Endodermal cell (in vitro differentiated cells): ENCODE measurements around the gene KHK. TPM values are rescaled to one million over a fixed set of nuclear protein-coding genes. Genes with fewer than 3 reads are reported as not detected.
A peak's percentile ranks its signal among the peaks of the same experiment; 100 is the strongest.

Experiments
- DNase-seq: peaks from one replicate; pipeline ENCODE4 v3.0.0-alpha.2; 2017
- H3K27ac ChIP-seq: 2 replicates; pipeline ENCODE4 v1.5.1; 2013; ENCODE audit warnings: mild to moderate bottlenecking, low read depth, low read length, moderate library complexity
- H3K27me3 ChIP-seq: 2 replicates; pipeline ENCODE4 v1.6.1; 2013; ENCODE audit warnings: mild to moderate bottlenecking, low read length, moderate library complexity; ENCODE audit not compliant: insufficient read depth, control insufficient read depth, poor library complexity, severe bottlenecking
- H3K36me3 ChIP-seq: 2 replicates; pipeline ENCODE4 v1.7.0; 2013; ENCODE audit warnings: mild to moderate bottlenecking, low read length, moderate library complexity; ENCODE audit not compliant: control insufficient read depth, insufficient read depth
- H3K4me1 ChIP-seq: one replicate; pipeline ENCODE4 v1.7.0; 2013; ENCODE audit warnings: low read length; ENCODE audit not compliant: control insufficient read depth, insufficient read depth
- H3K4me3 ChIP-seq: 2 replicates; pipeline ENCODE4 v1.5.1; 2013; ENCODE audit warnings: mild to moderate bottlenecking, low read length, moderate library complexity
- H3K9ac ChIP-seq: 2 replicates; pipeline ENCODE4 v1.6.1; 2013; ENCODE audit warnings: mild to moderate bottlenecking, low read length, moderate library complexity; ENCODE audit not compliant: poor library complexity, severe bottlenecking; ENCODE audit errors: extremely low read depth
- H3K9me3 ChIP-seq: 2 replicates; pipeline ENCODE4 v1.6.1; 2013; ENCODE audit warnings: mild to moderate bottlenecking, low read length, moderate library complexity; ENCODE audit not compliant: control insufficient read depth
- H3K27ac Mint-ChIP-seq: 2 replicates; pipeline ENCODE4 v1.8.0; 2020; ENCODE audit warnings: mixed read lengths
- H3K27me3 Mint-ChIP-seq: 2 replicates; pipeline ENCODE4 v1.8.0; 2021; ENCODE audit warnings: mild to moderate bottlenecking, mixed read lengths; ENCODE audit not compliant: insufficient read depth
- H3K36me3 Mint-ChIP-seq: 2 replicates; pipeline ENCODE4 v1.8.0; 2020; ENCODE audit warnings: low read depth, mixed read lengths
- H3K4me1 Mint-ChIP-seq: 2 replicates; pipeline ENCODE4 v1.8.0; 2020; ENCODE audit warnings: mixed read lengths
- H3K4me3 Mint-ChIP-seq: 2 replicates; pipeline ENCODE4 v1.8.0; 2020; ENCODE audit warnings: mild to moderate bottlenecking, moderate library complexity, mixed read lengths
- H3K9me3 Mint-ChIP-seq: 2 replicates; pipeline ENCODE4 v1.8.0; 2020; ENCODE audit warnings: mild to moderate bottlenecking, mixed read lengths
- WGBS, 2 experiments: methylation state at CpG; one replicate each; pipeline versions ENCODE4 v1.1.5 to v1.1.7; 2013; ENCODE audit warnings: missing lambda C conversion rate in 2 of 2, mixed read lengths in 1 of 2; ENCODE audit not compliant: insufficient coverage in 1 of 2, insufficient read length in 1 of 2; 5-methylcytosine and 5-hydroxymethylcytosine counted together
- total RNA-seq, 2 donors: library from RNA; stranded (reverse); fragmentation: NEBNext Ultra II Directional in 1 of 2; extraction: Animal tissue kit (Norgen Biotek cat#: 25700) in 1 of 2; gene quantifications; 2 replicates in 1 of 2; 3 replicates in 1 of 2; pipeline ENCODE4 v1.2.1, GENCODE V29; 2021
- TF ChIP-seq, protein P1 (sequence below): fragments of 200-600 bp; sonication (generic); conservative IDR thresholded peaks from 2 replicates; pipeline ENCODE4 v1.5.0; 2021; ENCODE audit warnings: antibody characterized with exemption, mild to moderate bottlenecking

KHK gene
- total RNA-seq, 2 donors from 2014 or later, result 3.3 to 3.9 TPM

DNA sequence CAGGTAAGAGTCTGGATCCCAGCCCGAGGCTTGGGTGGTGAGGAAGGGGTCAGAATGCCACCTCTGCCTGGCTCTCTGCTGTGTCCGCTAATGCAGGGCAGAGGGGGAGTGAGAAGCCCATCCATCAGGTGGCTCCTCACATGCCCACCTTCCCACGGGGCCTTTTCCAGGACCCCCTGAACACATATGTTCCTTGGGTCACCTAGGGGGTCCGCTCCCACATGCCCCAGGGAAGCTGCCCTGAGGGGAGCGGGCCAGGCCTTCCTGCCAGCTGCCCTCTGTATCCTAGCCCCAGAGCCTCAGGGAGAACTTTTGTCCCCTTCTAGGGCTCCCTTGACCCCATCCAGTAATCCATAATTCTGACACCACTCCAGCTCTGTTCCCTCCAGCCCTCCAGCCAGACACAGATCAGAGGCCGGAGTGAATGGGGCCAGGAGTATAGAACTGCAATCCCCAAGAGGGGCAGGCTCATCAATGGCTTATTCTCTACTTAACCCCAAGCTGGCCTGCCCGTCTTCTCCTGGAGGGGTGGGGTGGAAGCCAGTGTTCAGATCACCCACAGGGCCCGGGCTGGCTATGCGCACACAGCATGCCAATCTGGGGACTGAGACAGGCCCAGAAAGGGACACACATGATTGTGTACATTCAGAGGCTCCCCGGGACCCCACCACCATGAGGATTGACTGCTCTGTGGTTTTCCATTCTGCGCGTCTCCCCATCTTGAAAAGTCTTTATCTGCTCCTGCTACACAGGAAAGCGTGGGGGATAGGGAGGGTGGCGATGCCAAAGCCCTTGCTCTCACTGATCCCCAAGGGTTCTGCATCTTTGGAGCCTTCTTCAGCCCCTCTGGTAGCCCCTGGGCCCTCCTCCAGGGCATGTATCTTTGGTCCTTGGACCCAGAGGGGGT lies 7.1 kb upstream of the KHK start:
- H3K4me3 Mint-ChIP-seq, result no peak overlapping the region
- H3K4me3 ChIP-seq, result no peak overlapping the region
- no peaks in the 10 kb centered on the region for H3K4me1 ChIP-seq
- H3K27me3 ChIP-seq, result no peaks in the 10 kb centered on the region
- H3K36me3 Mint-ChIP-seq, result no peaks in the 10 kb centered on the region
- peaks cover 7% of the 10 kb centered on the region for H3K27me3 Mint-ChIP-seq
- peak overlapping the region; percentile 64 for H3K27ac ChIP-seq
- no peak overlapping the region for H3K27ac Mint-ChIP-seq
- TF ChIP-seq, protein P1, sequence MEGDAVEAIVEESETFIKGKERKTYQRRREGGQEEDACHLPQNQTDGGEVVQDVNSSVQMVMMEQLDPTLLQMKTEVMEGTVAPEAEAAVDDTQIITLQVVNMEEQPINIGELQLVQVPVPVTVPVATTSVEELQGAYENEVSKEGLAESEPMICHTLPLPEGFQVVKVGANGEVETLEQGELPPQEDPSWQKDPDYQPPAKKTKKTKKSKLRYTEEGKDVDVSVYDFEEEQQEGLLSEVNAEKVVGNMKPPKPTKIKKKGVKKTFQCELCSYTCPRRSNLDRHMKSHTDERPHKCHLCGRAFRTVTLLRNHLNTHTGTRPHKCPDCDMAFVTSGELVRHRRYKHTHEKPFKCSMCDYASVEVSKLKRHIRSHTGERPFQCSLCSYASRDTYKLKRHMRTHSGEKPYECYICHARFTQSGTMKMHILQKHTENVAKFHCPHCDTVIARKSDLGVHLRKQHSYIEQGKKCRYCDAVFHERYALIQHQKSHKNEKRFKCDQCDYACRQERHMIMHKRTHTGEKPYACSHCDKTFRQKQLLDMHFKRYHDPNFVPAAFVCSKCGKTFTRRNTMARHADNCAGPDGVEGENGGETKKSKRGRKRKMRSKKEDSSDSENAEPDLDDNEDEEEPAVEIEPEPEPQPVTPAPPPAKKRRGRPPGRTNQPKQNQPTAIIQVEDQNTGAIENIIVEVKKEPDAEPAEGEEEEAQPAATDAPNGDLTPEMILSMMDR, result no peak
- no peaks in the 10 kb centered on the region for H3K9me3 Mint-ChIP-seq
- H3K9me3 ChIP-seq, result no peaks in the 10 kb centered on the region
- 91 to 92% methylated on average over 9 to 14 of the region's 14 CpGs for WGBS, 2 experiments
- no peak for DNase-seq
- peaks cover 10% of the 10 kb centered on the region for H3K4me1 Mint-ChIP-seq
- H3K9ac ChIP-seq, result no peak overlapping the region
- H3K36me3 ChIP-seq, result no peaks in the 10 kb centered on the region

DNA sequence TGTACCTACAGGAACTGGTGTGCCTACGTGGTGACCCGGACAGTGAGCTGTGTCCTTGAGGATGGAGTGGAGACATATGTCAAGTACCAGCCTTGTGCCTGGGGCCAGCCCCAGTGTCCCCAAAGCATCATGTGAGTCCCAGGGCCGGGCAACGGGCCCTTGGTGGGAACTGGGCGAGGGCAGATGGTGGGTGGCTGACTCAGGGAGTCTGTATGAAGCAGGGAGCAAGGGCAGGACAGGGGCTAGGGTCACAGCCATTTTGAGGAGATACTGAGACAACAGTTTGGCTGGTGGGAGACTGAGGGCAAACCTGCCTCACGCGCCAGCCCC lies 6.5 kb upstream of the KHK start:
- H3K36me3 Mint-ChIP-seq, result no peaks in the 10 kb centered on the region
- Histone ChIP-seq H3K4me1 (no peaks in the 10 kb centered on the region), H3K27me3 (no peaks in the 10 kb centered on the region), H3K4me3 (no peak overlapping the region), H3K9me3 (no peaks in the 10 kb centered on the region), H3K27ac (no peak overlapping the region), H3K36me3 (no peaks in the 10 kb centered on the region), H3K9ac (no peak overlapping the region)
- H3K9me3 Mint-ChIP-seq, result no peaks in the 10 kb centered on the region
- WGBS, 2 experiments, result 96 to 100% methylated on average over 7 of the region's 7 CpGs
- TF ChIP-seq, protein P1, result no peak
- H3K27ac Mint-ChIP-seq, result peak overlapping the region; percentile 13
- DNase-seq, result no peak
- H3K27me3 Mint-ChIP-seq, result peaks cover 7% of the 10 kb centered on the region
- no peak overlapping the region for H3K4me3 Mint-ChIP-seq
- peaks cover 10% of the 10 kb centered on the region for H3K4me1 Mint-ChIP-seq

DNA sequence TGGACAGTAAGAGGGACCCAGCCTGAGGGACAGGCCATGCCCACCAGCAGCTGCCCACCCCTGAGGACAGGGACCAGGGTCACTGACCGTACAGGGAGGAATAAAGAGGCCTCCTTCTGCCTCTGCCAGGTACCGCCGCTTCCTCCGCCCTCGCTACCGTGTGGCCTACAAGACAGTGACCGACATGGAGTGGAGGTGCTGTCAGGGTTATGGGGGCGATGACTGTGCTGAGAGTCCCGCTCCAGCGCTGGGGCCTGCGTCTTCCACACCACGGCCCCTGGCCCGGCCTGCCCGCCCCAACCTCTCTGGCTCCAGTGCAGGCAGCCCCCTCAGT lies 6.0 kb upstream of the KHK start:
- TF ChIP-seq, protein P1, result no peak
- no peak for DNase-seq
- Histone ChIP-seq H3K36me3 (no peaks in the 10 kb centered on the region), H3K4me1 (no peaks in the 10 kb centered on the region), H3K27ac (no peak overlapping the region), H3K27me3 (no peaks in the 10 kb centered on the region), H3K4me3 (no peak overlapping the region), H3K9ac (no peak overlapping the region), H3K9me3 (no peaks in the 10 kb centered on the region)
- Mint-ChIP-seq H3K4me3 (no peak overlapping the region), H3K36me3 (no peaks in the 10 kb centered on the region), H3K4me1 (peaks cover 14% of the 10 kb centered on the region), H3K9me3 (no peaks in the 10 kb centered on the region), H3K27ac (no peak overlapping the region), H3K27me3 (peaks cover 11% of the 10 kb centered on the region)
- WGBS, 2 experiments, result 95 to 98% methylated on average over 7 to 14 of the region's 14 CpGs
